Left lung (tissue), 10 donors: ENCODE data around the gene MAGI1. TPM values are rescaled to one million over a fixed set of nuclear protein-coding genes. Genes with fewer than 3 reads are reported as not detected.

Experiments
- ATAC-seq: fragments of 200-7000 bp; cut with Tn5 transposase; one replicate; pipeline ENCODE4 v1.9.1; 2020; ENCODE audit warnings: moderate library complexity
- DNase-seq, 4 donors: peaks; one replicate each; pipeline ENCODE4 v3.0.0-alpha.2; 2013 to 2020
- H3K27ac ChIP-seq, 2 donors: fragments of 200-600 bp; sonication (generic) in 1 of 2; one replicate each; pipeline versions ENCODE4 v1.5.0 to v1.8.0; 2020 to 2021
- H3K27me3 ChIP-seq, 2 donors: fragments of 200-600 bp; sonication (generic) in 1 of 2; one replicate each; pipeline versions ENCODE4 v1.5.0 to v1.8.0; 2020 to 2021
- H3K36me3 ChIP-seq, 2 donors: fragments of 200-600 bp; sonication (generic) in 1 of 2; one replicate each; pipeline versions ENCODE4 v1.5.0 to v1.8.0; 2020 to 2021
- H3K4me1 ChIP-seq, 2 donors: fragments of 200-600 bp; one replicate each; pipeline ENCODE4 v1.8.0; 2021
- H3K4me3 ChIP-seq, 2 donors: fragments of 200-600 bp; sonication (generic) in 1 of 2; one replicate each; pipeline versions ENCODE4 v1.5.0 to v1.8.0; 2020 to 2021; ENCODE audit warnings: mild to moderate bottlenecking in 1 of 2
- H3K9me3 ChIP-seq, 2 donors: fragments of 200-600 bp; sonication (generic) in 1 of 2; one replicate each; pipeline versions ENCODE4 v1.5.0 to v1.8.0; 2020 to 2021
- CTCF ChIP-seq, 2 donors: fragments of 200-600 bp; sonication (generic) in 1 of 2; IDR thresholded peaks; one replicate each; pipeline versions ENCODE4 v1.5.0 to v1.8.0; 2021; ENCODE audit warnings: antibody characterized with exemption in 2 of 2
- intact Hi-C, 2 donors: fragments of 100-400 bp; cut with DNase I; formaldehyde crosslinking; loops; one replicate each; pipeline versions ENCODE4 v1.11.2 to v1.14.2; 2022
- polyA plus RNA-seq, 6 donors: library from polyadenylated mRNA; unstranded; fragments of 120-200 nt; gene quantifications; one replicate each; pipeline ENCODE4 v1.2.1, GENCODE V29; 2013; ENCODE audit not compliant: insufficient read length in 6 of 6
- total RNA-seq, 2 donors: library from RNA; stranded (reverse); fragmentation: NEBNext Ultra II Directional; extraction: Animal tissue kit (Norgen Biotek cat#: 25700); gene quantifications; one replicate each; pipeline ENCODE4 v1.2.1, GENCODE V29; 2021
- donor health status: DM: no; HTN: yes; CAD: no.
- donor health status: DM: no; HTN: no; CAD: no.

MAGI1 gene
- total and polyA plus RNA-seq, 8 donors: 25.4 to 32.0 (median 28.7) TPM

- no peak for TF ChIP-seq CTCF (IDR thresholded peaks at IDR 0.05)
- Histone ChIP-seq H3K27ac (no peak overlapping the region), H3K9me3 (no peaks in the 10 kb centered on the region), H3K4me3 (no peak overlapping the region), H3K36me3 (no peaks in the 10 kb centered on the region), H3K27me3 (no peaks in the 10 kb centered on the region), H3K4me1 (peaks cover 0 to 24% of the 10 kb centered on the region in 2 donors)
- intact Hi-C loops: no loop called here
- ATAC-seq: no peak
- DNase-seq: no peak
Measured at GRCh38 chr3:65967451-65967850, 71.3 kb downstream of the MAGI1 start.

GRCh38 chr3:65964838-65965237, 73.9 kb downstream of the MAGI1 start:
- peaks cover 0 to 22% of the 10 kb centered on the region in 2 donors for H3K4me1 ChIP-seq
- intact Hi-C loops: no loop called here

GRCh38 chr3:65963787-65964677, 74.7 kb downstream of the MAGI1 start:
- no peaks in the 10 kb centered on the region for H3K36me3 ChIP-seq
- no peak for DNase-seq
- H3K27ac ChIP-seq: peak overlapping the region; percentile 48 to 60

More at GRCh38 chr3:65964838-65965237, 73.9 kb downstream of the MAGI1 start:
- H3K9me3 ChIP-seq: no peaks in the 10 kb centered on the region
- DNase-seq: no peak
- no peak for TF ChIP-seq CTCF (IDR thresholded peaks at IDR 0.05)
- no peaks in the 10 kb centered on the region for H3K27me3 ChIP-seq
- no peak overlapping the region for H3K27ac ChIP-seq
- no peak overlapping the region for H3K4me3 ChIP-seq
- H3K36me3 ChIP-seq: no peaks in the 10 kb centered on the region
- no peak for ATAC-seq

GRCh38 chr3:65961733-65962132, 77.0 kb downstream of the MAGI1 start:
- Histone ChIP-seq H3K36me3 (no peaks in the 10 kb centered on the region), H3K9me3 (no peaks in the 10 kb centered on the region), H3K27me3 (no peaks in the 10 kb centered on the region), H3K4me1 (peaks cover 0 to 22% of the 10 kb centered on the region in 2 donors), H3K27ac (peak overlapping the region; percentile 23 to 43), H3K4me3 (no peak overlapping the region)
- ATAC-seq (peak; percentile 9), DNase-seq (no peak)
- intact Hi-C loops: no loop called here
- no peak for TF ChIP-seq CTCF (IDR thresholded peaks at IDR 0.05)

More at GRCh38 chr3:65963787-65964677, 74.7 kb downstream of the MAGI1 start:
- H3K4me3 ChIP-seq: no peak overlapping the region
- peak; percentile 85 for ATAC-seq
- H3K9me3 ChIP-seq: no peaks in the 10 kb centered on the region
- no peak for TF ChIP-seq CTCF (IDR thresholded peaks at IDR 0.05)
- H3K27me3 ChIP-seq: no peaks in the 10 kb centered on the region
- H3K4me1 ChIP-seq: peaks cover 0 to 22% of the 10 kb centered on the region in 2 donors
- intact Hi-C loops: no loop called here

GRCh38 chr3:65961128-65961527, 77.6 kb downstream of the MAGI1 start:
- H3K4me3 ChIP-seq: no peak overlapping the region
- H3K27me3 ChIP-seq: no peaks in the 10 kb centered on the region
- ATAC-seq: no peak
- H3K4me1 ChIP-seq: peaks cover 0 to 22% of the 10 kb centered on the region in 2 donors
- H3K36me3 ChIP-seq: no peaks in the 10 kb centered on the region
- H3K27ac ChIP-seq: peak overlapping the region; percentile 23 to 43
- no peak for TF ChIP-seq CTCF (IDR thresholded peaks at IDR 0.05)
- no peak for DNase-seq
- H3K9me3 ChIP-seq: no peaks in the 10 kb centered on the region
- intact Hi-C loops: no loop called here
